GF-D8 (cell line): ENCODE measurements around the gene LIX1L.
"Not testable (repeated sequence)": the region's sequence is repeated elsewhere in the genome, so short reads cannot be mapped to it uniquely, and the experiment has no call there.

Experiments used
- DNase-seq: peaks from one replicate; lab custom pipeline; 2025; lab: John Stamatoyannopoulos, UW

Gene LIX1L

GRCh38 chr1:145936247-145936646 is 21.6 kb downstream of the LIX1L start:
- DNase-seq = no peak

GRCh38 chr1:145935708-145936107 is 22.1 kb downstream of the LIX1L start:
- no peak for DNase-seq

GRCh38 chr1:145932522-145933009 is 25.3 kb downstream of the LIX1L start:
- DNase-seq = peak; percentile 46

- DNase-seq = no peak
These were observed 29.7 kb downstream of the LIX1L start for GRCh38 chr1:145927916-145928643.

GRCh38 chr1:145927063-145927886 is 30.5 kb downstream of the LIX1L start, which contains the start of gene RBM8A:
TSS of gene RBM8A (minus strand) at chr1:145927484. CDS start at chr1:145927426, 58 bp downstream.
- DNase-seq = peak; percentile 96

GRCh38 chr1:145926686-145927062 is 31.1 kb downstream of the LIX1L start:
- no peak for DNase-seq

- peak; percentile 44 for DNase-seq
These were observed 35.6 kb downstream of the LIX1L start for GRCh38 chr1:145922266-145922665.

GRCh38 chr1:145920297-145920696 is 37.5 kb downstream of the LIX1L start:
- DNase-seq = not testable (repeated sequence)

- DNase-seq = peak; percentile 0
These were observed 38.6 kb downstream of the LIX1L start for GRCh38 chr1:145918992-145919939.

GRCh38 chr1:145918144-145918991 is 39.4 kb downstream of the LIX1L start, which contains the start of gene PEX11B:
TSS of gene PEX11B (minus strand) at chr1:145918717. CDS start at chr1:145918688, 29 bp downstream.
- peak; percentile 79 for DNase-seq

GRCh38 chr1:145917595-145917994 is 40.2 kb downstream of the LIX1L start:
- DNase-seq = no peak

GRCh38 chr1:145916745-145917144 is 41.1 kb downstream of the LIX1L start:
- DNase-seq = no peak

GRCh38 chr1:145912128-145912641 is 45.6 kb downstream of the LIX1L start:
- DNase-seq = no peak

GRCh38 chr1:145908653-145909052 is 49.2 kb downstream of the LIX1L start:
- no peak for DNase-seq

GRCh38 chr1:145906954-145907753 is 50.7 kb downstream of the LIX1L start:
- DNase-seq = no peak

GRCh38 chr1:145901312-145902021 is 56.4 kb downstream of the LIX1L start:
- DNase-seq = no peak

GRCh38 chr1:145898756-145899155 is 59.1 kb downstream of the LIX1L start:
- no peak for DNase-seq

GRCh38 chr1:145897969-145898368 is 59.8 kb downstream of the LIX1L start:
- no peak for DNase-seq

- DNase-seq = no peak
These were observed 62.3 kb downstream of the LIX1L start for GRCh38 chr1:145895471-145895870.
